ENCODE data around the gene ERCC6L2. TPM values are rescaled to one million over a fixed set of nuclear protein-coding genes. Genes with fewer than 3 reads are reported as not detected.

The ERCC6L2 gene
- polyA plus RNA-seq, 2 of the 4 experiments (the other 2 are of a cell fraction), result 13.3 to 36.7 TPM

DNA sequence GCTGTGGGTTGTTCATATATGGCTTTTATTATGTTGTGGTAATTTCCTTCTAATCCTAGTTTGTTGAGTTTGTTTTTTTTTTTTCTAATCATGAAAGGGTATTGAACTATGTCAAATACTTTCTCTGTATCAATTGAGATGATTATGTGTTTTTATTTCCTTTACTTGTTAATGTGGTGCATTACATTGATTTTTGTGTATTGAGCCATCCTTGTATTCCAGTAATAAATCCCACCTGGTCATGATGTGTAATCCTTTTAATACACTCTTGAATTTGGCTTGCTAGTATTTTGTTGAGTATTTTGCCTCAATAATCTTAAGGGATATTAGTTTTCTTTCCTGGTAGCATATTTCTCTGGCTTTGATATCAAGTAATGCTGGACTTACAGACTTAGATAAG is 13.1 kb upstream of the ERCC6L2 start:
- DNase-seq (ENCODE audit: low read depth in 1 of 2, low spot score in 1 of 2) (no peak), ATAC-seq (no peak), FAIRE-seq (no peak)
- CTCF ChIA-PET, result no interaction called here
- Histone ChIP-seq H3K4me3 (no peak overlapping the region), H3K9me3 (peaks cover 12% of the 10 kb centered on the region; the same call in 2 of the 3 replicates), H3K4me1 (peaks cover 4% of the 10 kb centered on the region; the same call in 1 of the 3 replicates), H3K27ac (no peak overlapping the region), H3K4me2 (no peak overlapping the region)
- POLR2A ChIA-PET, result no interaction called here
- TF ChIP-seq EHMT2 (IDR thresholded peaks at IDR 0.05; ENCODE audit: low read depth), result no peak
- no peak for TF ChIP-seq CBX2 (IDR thresholded peaks at IDR 0.05; ENCODE audit: borderline replicate concordance, low read depth)
- TF ChIP-seq HEYL (CRISPR knock-in tag; IDR thresholded peaks at IDR 0.05), result no peak
- no peak for TF ChIP-seq E2F6 (IDR thresholded peaks at IDR 0.05; ENCODE audit: borderline replicate concordance, low read depth)
- no peak for TF ChIP-seq GATA3 (IDR thresholded peaks at IDR 0.05; ENCODE audit: borderline replicate concordance)

DNA sequence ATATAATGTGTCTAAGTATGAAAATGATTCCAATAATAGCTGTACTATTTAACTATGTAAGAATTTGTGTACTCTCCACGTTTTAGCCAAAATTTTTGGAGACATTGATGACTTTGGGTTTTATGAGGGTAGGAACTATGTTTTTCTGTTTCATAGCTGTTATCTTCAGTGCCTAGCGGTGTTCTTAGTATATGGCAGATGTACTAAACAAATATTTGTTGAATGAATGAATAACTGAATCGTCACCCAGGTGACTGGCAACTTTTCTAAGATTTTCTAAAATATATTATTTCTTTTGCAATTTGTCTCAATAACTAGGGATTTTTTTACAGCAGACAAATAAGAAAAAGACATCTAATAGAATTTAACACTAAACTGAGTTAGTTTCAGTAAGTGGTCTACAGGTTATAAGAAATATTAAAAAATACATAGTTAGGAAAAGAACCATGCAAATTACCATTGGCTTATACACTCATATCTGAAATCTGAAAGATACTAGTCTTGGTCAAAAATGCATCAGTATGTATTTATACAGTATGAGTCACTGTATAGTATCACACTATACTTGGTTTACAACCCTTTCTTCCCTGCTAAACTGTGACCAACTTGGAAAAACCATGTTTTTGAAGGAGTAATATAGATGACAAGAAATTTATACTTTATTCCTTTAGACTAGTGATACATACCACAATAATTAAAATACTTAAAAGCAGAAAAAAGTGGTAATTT is 10.5 kb upstream of the ERCC6L2 start:
- no peak for ATAC-seq

DNA sequence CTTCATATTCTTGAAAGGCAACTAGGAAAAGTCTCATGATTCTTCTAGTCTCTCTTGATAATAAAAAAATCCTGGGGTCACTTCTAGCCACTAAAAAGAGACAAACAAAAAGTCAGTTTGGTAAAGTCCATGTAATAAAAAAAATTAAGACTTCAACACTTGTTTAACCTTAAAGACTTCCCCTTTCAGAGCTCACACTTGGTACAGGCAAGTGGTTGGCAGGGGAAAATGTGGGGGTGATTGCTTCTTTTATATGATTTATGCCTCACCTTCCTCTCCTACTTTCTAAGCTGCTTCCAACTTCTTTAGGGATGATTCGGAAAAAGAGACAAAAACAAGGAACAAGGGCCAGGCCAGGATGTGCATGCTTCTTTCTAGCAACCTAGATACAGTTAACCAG is 5.1 kb upstream of the ERCC6L2 start:
- no peak overlapping the region for H3K27ac ChIP-seq
- no peak for FAIRE-seq
- no peak for ATAC-seq
- 0 out of 3 replicates have a peak, but pooled peaks cover 10% of the 10 kb centered on the region for H3K4me1 ChIP-seq
- no peak for DNase-seq (ENCODE audit: low read depth in 1 of 2, low spot score in 1 of 2)
- WGBS (ENCODE audit: missing lambda C conversion rate), result 88% methylated on average over 1 of the region's 1 CpG
- no peak overlapping the region for H3K4me2 ChIP-seq
- H3K9me3 ChIP-seq, result no peaks in the 10 kb centered on the region; the same call in 2 of the 3 replicates
- no peak for TF ChIP-seq POLR2AphosphoS2 (conservative IDR thresholded peaks at IDR 0.05; ENCODE audit: low read length)
- TF ChIP-seq CBX8 (IDR thresholded peaks at IDR 0.05), result no peak
- TF ChIP-seq E2F6 (IDR thresholded peaks at IDR 0.05; ENCODE audit: borderline replicate concordance, low read depth), result no peak
- TF ChIP-seq USF2 (IDR thresholded peaks at IDR 0.05), result no peak
- no peak for TF ChIP-seq TP53 (CRISPR knock-in tag; IDR thresholded peaks at IDR 0.05)
- no peak for TF ChIP-seq KDM1A (IDR thresholded peaks at IDR 0.05; ENCODE audit: low read depth)
- TF ChIP-seq ZNF302 (CRISPR knock-in tag; IDR thresholded peaks at IDR 0.05), result no peak
- no peak for TF ChIP-seq EHMT2 (IDR thresholded peaks at IDR 0.05; ENCODE audit: low read depth)
- no peak for TF ChIP-seq GATA3 (IDR thresholded peaks at IDR 0.05; ENCODE audit: borderline replicate concordance)
- no peak for TF ChIP-seq CTCF (IDR thresholded peaks at IDR 0.05)
- TF ChIP-seq FOXS1 (CRISPR knock-in tag; IDR thresholded peaks at IDR 0.05), result no peak
- TF ChIP-seq ZC3H11A (IDR thresholded peaks at IDR 0.05), result no peak
- no peak for TF ChIP-seq ZFP36 (IDR thresholded peaks at IDR 0.05; ENCODE audit: borderline replicate concordance, partially characterized antibody)
- no peak for TF ChIP-seq HOXA7 (CRISPR knock-in tag; IDR thresholded peaks at IDR 0.05)
- H3K4me3 ChIP-seq, result no peak overlapping the region
- ChIA-PET POLR2A (no interaction called here), CTCF (interaction anchor here (1.1 kb wide), 1 partner anchor 347 kb away, joined by 3 read pairs; no protein-coding TSS in a partner anchor)

More for the DNA sequence above, 10.5 kb upstream of the ERCC6L2 start:
- ChIA-PET CTCF (interaction anchor here (1.5 kb wide), 1 partner anchor 9 kb away, joined by 3 read pairs; no protein-coding TSS in a partner anchor), POLR2A (no interaction called here)
- 20% methylated on average over 3 of the region's 3 CpGs for WGBS (ENCODE audit: missing lambda C conversion rate)
- TF ChIP-seq EHF (CRISPR knock-in tag; IDR thresholded peaks at IDR 0.05) (no peak), FOSL2 (IDR thresholded peaks at IDR 0.05) (no peak), FOSL2 (CRISPR knock-in tag; IDR thresholded peaks at IDR 0.05) (peak; percentile 45), EP300 (IDR thresholded peaks at IDR 0.05) (no peak), ATOH8 (CRISPR knock-in tag; IDR thresholded peaks at IDR 0.05; ENCODE audit: low read depth) (no peak)
- Histone ChIP-seq H3K27ac (no peak overlapping the region), H3K4me3 (no peak overlapping the region), H3K4me2 (no peak overlapping the region), H3K9me3 (peaks cover 12% of the 10 kb centered on the region; the same call in 2 of the 3 replicates), H3K4me1 (no peaks in the 10 kb centered on the region)
- no peak for DNase-seq (ENCODE audit: low read depth in 1 of 2, low spot score in 1 of 2)
- FAIRE-seq, result no peak

Measured in A549 (cell line).